Measurements from ENCODE around the gene HDAC7. TPM values are rescaled to one million over a fixed set of nuclear protein-coding genes. Genes with fewer than 3 reads are reported as not detected.

HDAC7 gene
- total RNA-seq, result 92.1 TPM

GRCh38 chr12:47819896-47820630 lies at the start of gene HDAC7:
Gene HDAC7, minus strand, starts transcription at chr12:47819903. Its CDS starts 118 bp downstream, at chr12:47819785.
- DNase-seq (ENCODE audit: low read depth in 2 of 3, low spot score in 2 of 3), result peak; percentile 55 to 70 (median 66)

GRCh38 chr12:47868552-47869031 lies 48.9 kb upstream of the HDAC7 start:
- peak in 1 of 3 donors; percentile 21 for DNase-seq (ENCODE audit: low read depth in 2 of 3, low spot score in 2 of 3)

- DNase-seq (ENCODE audit: low read depth in 2 of 3, low spot score in 2 of 3), result no peak
These were observed 48.3 kb upstream of the HDAC7 start for GRCh38 chr12:47868041-47868440.

- peak in 2 of 3 donors; percentile 22 to 23 for DNase-seq (ENCODE audit: low read depth in 2 of 3, low spot score in 2 of 3)
These were observed 47.8 kb upstream of the HDAC7 start for GRCh38 chr12:47867495-47867941.

GRCh38 chr12:47864646-47865235 lies 45.0 kb upstream of the HDAC7 start:
- DNase-seq (ENCODE audit: low read depth in 2 of 3, low spot score in 2 of 3), result no peak

- DNase-seq (ENCODE audit: low read depth in 2 of 3, low spot score in 2 of 3), result no peak
These were observed 44.3 kb upstream of the HDAC7 start for GRCh38 chr12:47863985-47864384.

- DNase-seq (ENCODE audit: low read depth in 2 of 3, low spot score in 2 of 3), result no peak
These were observed 43.8 kb upstream of the HDAC7 start for GRCh38 chr12:47863467-47863866.

GRCh38 chr12:47862881-47863280 lies 43.2 kb upstream of the HDAC7 start:
- no peak for DNase-seq (ENCODE audit: low read depth in 2 of 3, low spot score in 2 of 3)

GRCh38 chr12:47862167-47862750 lies 42.6 kb upstream of the HDAC7 start:
- no peak for DNase-seq (ENCODE audit: low read depth in 2 of 3, low spot score in 2 of 3)

- DNase-seq (ENCODE audit: low read depth in 2 of 3, low spot score in 2 of 3), result no peak
These were observed 41.2 kb upstream of the HDAC7 start for GRCh38 chr12:47860873-47861272.

- DNase-seq (ENCODE audit: low read depth in 2 of 3, low spot score in 2 of 3), result no peak
These were observed 40.7 kb upstream of the HDAC7 start for GRCh38 chr12:47860279-47860841.

GRCh38 chr12:47858511-47859266 lies 39.0 kb upstream of the HDAC7 start:
- no peak for DNase-seq (ENCODE audit: low read depth in 2 of 3, low spot score in 2 of 3)

GRCh38 chr12:47856721-47857575 lies 37.2 kb upstream of the HDAC7 start:
- no peak for DNase-seq (ENCODE audit: low read depth in 2 of 3, low spot score in 2 of 3)

- DNase-seq (ENCODE audit: low read depth in 2 of 3, low spot score in 2 of 3), result no peak
These were observed 36.4 kb upstream of the HDAC7 start for GRCh38 chr12:47856094-47856493.

- no peak for DNase-seq (ENCODE audit: low read depth in 2 of 3, low spot score in 2 of 3)
These were observed 35.8 kb upstream of the HDAC7 start for GRCh38 chr12:47855502-47855901.

GRCh38 chr12:47854531-47854930 lies 34.8 kb upstream of the HDAC7 start:
- DNase-seq (ENCODE audit: low read depth in 2 of 3, low spot score in 2 of 3), result no peak

GRCh38 chr12:47852096-47852571 lies 32.4 kb upstream of the HDAC7 start:
- no peak for DNase-seq (ENCODE audit: low read depth in 2 of 3, low spot score in 2 of 3)

- no peak for DNase-seq (ENCODE audit: low read depth in 2 of 3, low spot score in 2 of 3)
These were observed 31.7 kb upstream of the HDAC7 start for GRCh38 chr12:47851303-47851952.

All from hematopoietic multipotent progenitor cell (in vitro differentiated cells).